Measurements from ENCODE around the gene NSD1.

DNA sequence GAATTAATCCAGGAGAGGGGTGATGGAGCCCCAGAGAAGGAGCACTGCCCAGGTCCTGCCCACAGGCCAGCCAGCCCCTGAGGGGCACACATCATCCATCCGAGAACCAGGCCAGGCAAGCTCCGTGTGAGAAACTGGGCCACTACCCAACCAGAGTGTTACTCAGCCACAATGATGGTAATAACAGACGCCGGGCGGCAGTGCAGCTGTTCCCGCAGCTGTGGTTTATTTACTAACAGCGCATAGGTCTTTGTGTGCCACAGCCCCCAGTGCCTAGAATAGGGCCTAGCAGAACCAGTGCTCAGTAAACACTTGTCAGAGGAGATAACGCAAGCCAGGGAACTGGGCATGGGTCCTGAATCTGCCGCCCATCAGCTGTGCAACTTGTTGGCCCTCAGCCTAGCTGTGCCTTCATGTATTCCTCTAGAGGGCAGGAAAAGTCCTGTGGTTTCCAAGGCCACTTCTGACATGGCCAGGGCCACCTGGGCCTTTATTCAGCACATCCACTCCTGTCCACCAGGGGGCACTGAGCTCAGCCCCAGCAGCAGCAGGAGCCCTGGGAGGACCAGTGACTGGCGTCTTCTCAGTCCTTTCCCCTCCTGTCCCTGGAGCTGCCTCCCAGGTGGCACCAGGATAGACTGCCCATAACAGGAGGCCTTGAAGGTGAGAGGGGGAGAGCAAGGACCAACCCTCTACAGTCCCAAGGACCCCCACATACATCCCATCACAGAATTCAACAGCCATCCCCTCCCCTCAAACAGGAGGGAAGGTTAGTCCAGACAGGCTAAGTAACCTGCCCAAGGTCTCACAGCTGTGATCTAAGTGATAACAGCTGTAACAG lies 176.0 kb downstream of the NSD1 start:
- TF ChIP-seq, protein P1, sequence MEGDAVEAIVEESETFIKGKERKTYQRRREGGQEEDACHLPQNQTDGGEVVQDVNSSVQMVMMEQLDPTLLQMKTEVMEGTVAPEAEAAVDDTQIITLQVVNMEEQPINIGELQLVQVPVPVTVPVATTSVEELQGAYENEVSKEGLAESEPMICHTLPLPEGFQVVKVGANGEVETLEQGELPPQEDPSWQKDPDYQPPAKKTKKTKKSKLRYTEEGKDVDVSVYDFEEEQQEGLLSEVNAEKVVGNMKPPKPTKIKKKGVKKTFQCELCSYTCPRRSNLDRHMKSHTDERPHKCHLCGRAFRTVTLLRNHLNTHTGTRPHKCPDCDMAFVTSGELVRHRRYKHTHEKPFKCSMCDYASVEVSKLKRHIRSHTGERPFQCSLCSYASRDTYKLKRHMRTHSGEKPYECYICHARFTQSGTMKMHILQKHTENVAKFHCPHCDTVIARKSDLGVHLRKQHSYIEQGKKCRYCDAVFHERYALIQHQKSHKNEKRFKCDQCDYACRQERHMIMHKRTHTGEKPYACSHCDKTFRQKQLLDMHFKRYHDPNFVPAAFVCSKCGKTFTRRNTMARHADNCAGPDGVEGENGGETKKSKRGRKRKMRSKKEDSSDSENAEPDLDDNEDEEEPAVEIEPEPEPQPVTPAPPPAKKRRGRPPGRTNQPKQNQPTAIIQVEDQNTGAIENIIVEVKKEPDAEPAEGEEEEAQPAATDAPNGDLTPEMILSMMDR (IDR thresholded peaks at IDR 0.05), result peak in 3 of 4 experiments; percentile 65 to 84 (median 70)
- no peak for TF ChIP-seq POLR2A (IDR thresholded peaks at IDR 0.05)

Data from gastroesophageal sphincter (tissue), 3 donors.